ENCODE data around the gene DDX49. TPM values are rescaled to one million over a fixed set of nuclear protein-coding genes. Genes with fewer than 3 reads are reported as not detected.

Gene DDX49
- total and polyA plus RNA-seq, 9 of the 15 experiments (the other 6 are each of a cell fraction or from before 2014, with no cell fraction given) = 1.1 to 113 (median 45.7) TPM

- Histone ChIP-seq H3K36me3 (ENCODE audit: control insufficient read depth, insufficient read depth, low read length) (no peaks in the 10 kb centered on the region), H2AFZ (ENCODE audit: low read depth, low read length) (no peak overlapping the region), H3K4me1 (replicated peaks in 1 of 2; ENCODE audit: control insufficient read depth in 2 of 2, insufficient read depth in 2 of 2, low read length in 2 of 2) (peaks cover 8 to 18% of the 10 kb centered on the region in 2 experiments; a peak in 4 of 5 replicates), H3K4me2 (ENCODE audit: insufficient read depth, low read length) (no peak overlapping the region), H3K4me3 (no peak overlapping the region), H3K9ac (ENCODE audit: insufficient read depth in 1 of 2, low read depth in 2 of 2, low read length in 2 of 2) (no peak overlapping the region), H3K27me3 (ENCODE audit: control insufficient read depth in 2 of 2, insufficient read depth in 2 of 2, low read length in 2 of 2) (no peaks in the 10 kb centered on the region), H3K27ac (ENCODE audit: extremely low read depth, low read depth, low read length) (no peak overlapping the region), H3K79me2 (ENCODE audit: control insufficient read depth, insufficient read depth, low read length) (no peaks in the 10 kb centered on the region), H3K9me3 (replicated peaks; ENCODE audit: control insufficient read depth, insufficient read depth, low read depth, low read length) (no peaks in the 10 kb centered on the region), H4K20me1 (replicated peaks; ENCODE audit: control insufficient read depth, insufficient read depth, low read length) (no peaks in the 10 kb centered on the region; the same call in 1 of the 2 replicates), H3K9me1 (ENCODE audit: control insufficient read depth, insufficient read depth, low read length) (no peaks in the 10 kb centered on the region)
- ChIA-PET CTCF (ENCODE audit: low intra/inter-chr PET ratio) (no interaction called here), POLR2A (no interaction called here)
- no peak for FAIRE-seq
- in situ Hi-C loops (cut with MboI) (no loop called here), intact Hi-C loops (cut with micrococcal nuclease) (no loop called here)
- 19% methylated on average over 4 of the region's 4 CpGs for WGBS (ENCODE audit: insufficient coverage, low coverage, missing lambda C conversion rate)
- DNase-seq (ENCODE audit: extremely low read depth in 1 of 4, low spot score in 3 of 4) = no peak
- no TSS peak for BruUV-seq (replicated peaks)
- no peak for ATAC-seq
- TF ChIP-seq ZNF3 (CRISPR knock-in tag; IDR thresholded peaks at IDR 0.05) (no peak), BCOR (IDR thresholded peaks at IDR 0.05) (peak; percentile 92), RUNX1 (IDR thresholded peaks at IDR 0.05; ENCODE audit: low read depth) (no peak), NR2C2 (CRISPR knock-in tag; IDR thresholded peaks at IDR 0.05) (no peak), NR2C2 (tag; IDR thresholded peaks at IDR 0.05) (no peak), ZNF121 (CRISPR knock-in tag; conservative IDR thresholded peaks at IDR 0.05) (0 out of 2 replicates have a peak, but pooled peaks have one; percentile 22), HDAC1 (IDR thresholded peaks at IDR 0.05) (0 out of 4 replicates have a peak, but pooled peaks of 1 of the 2 experiments have one; percentile 31), ZNF146 (CRISPR knock-in tag; IDR thresholded peaks at IDR 0.05; ENCODE audit: unreplicated experiment) (peak; percentile 100), KDM1A (IDR thresholded peaks at IDR 0.05) (peak; percentile 69 to 88), RBM25 (IDR thresholded peaks at IDR 0.05; ENCODE audit: low read depth, low read length, severe bottlenecking) (peak; percentile 69), SMARCA5 (IDR thresholded peaks at IDR 0.05) (peak; percentile 81), CHD4 (IDR thresholded peaks at IDR 0.05; ENCODE audit: insufficient read depth, insufficient replicate concordance, low read depth, low read length, poor library complexity, severe bottlenecking) (peak; percentile 68), PTBP1 (IDR thresholded peaks at IDR 0.05; ENCODE audit: low read depth, low read length) (peak; percentile 86; the same call in 1 of the 2 replicates), ZNF639 (CRISPR knock-in tag; conservative IDR thresholded peaks at IDR 0.05 in 1 of 2, IDR thresholded peaks at IDR 0.05 in 1 of 2) (no peak), PHF20 (IDR thresholded peaks at IDR 0.05; ENCODE audit: partially characterized antibody) (peak; percentile 29), THRAP3 (IDR thresholded peaks at IDR 0.05; ENCODE audit: borderline replicate concordance) (no peak), HDAC2 (IDR thresholded peaks at IDR 0.05) (0 out of 2 replicates have a peak, but pooled peaks have one; percentile 66)
These were observed 32.5 kb upstream of the DDX49 start for GRCh38 chr19:18886972-18887371.

Measured in K562 (cell line).